Hepatocyte (in vitro differentiated cells): Measurements from ENCODE around the gene FADS3. TPM values are rescaled to one million over a fixed set of nuclear protein-coding genes. Genes with fewer than 3 reads are reported as not detected.

Source experiments
- DNase-seq: peaks from one replicate; pipeline ENCODE4 v3.0.0-alpha.2; 2016; ENCODE audit warnings: low spot score
- H2AFZ ChIP-seq: fragments of 200-600 bp; sonication (generic); 2 replicates; pipeline ENCODE4 v1.6.0; 2016; ENCODE audit warnings: antibody characterized with exemption, mild to moderate bottlenecking
- H3K27ac ChIP-seq: fragments of 200-600 bp; sonication (generic); 2 replicates; pipeline ENCODE4 v1.5.1; 2016; ENCODE audit warnings: mild to moderate bottlenecking
- H3K27me3 ChIP-seq: fragments of 200-600 bp; sonication (generic); 2 replicates; pipeline ENCODE4 v1.6.1; 2016
- H3K36me3 ChIP-seq: fragments of 200-600 bp; sonication (generic); replicated peaks from 2 replicates; pipeline ENCODE4 v1.5.1; 2016; ENCODE audit warnings: low read depth; ENCODE audit not compliant: insufficient read depth
- H3K4me1 ChIP-seq: fragments of 200-600 bp; sonication (generic); 2 replicates; pipeline ENCODE4 v1.5.1; 2016; ENCODE audit warnings: mild to moderate bottlenecking, moderate library complexity; ENCODE audit not compliant: insufficient read depth
- H3K4me2 ChIP-seq: fragments of 200-600 bp; sonication (generic); 2 replicates; pipeline ENCODE4 v1.6.0; 2016
- H3K4me3 ChIP-seq: fragments of 200-600 bp; sonication (generic); 2 replicates; pipeline ENCODE4 v1.5.1; 2016; ENCODE audit warnings: mild to moderate bottlenecking
- H3K79me2 ChIP-seq: fragments of 200-600 bp; sonication (generic); 2 replicates; pipeline ENCODE4 v1.6.0; 2017; ENCODE audit warnings: mild to moderate bottlenecking
- H3K9me2 ChIP-seq: fragments of 200-600 bp; sonication (generic); replicated peaks from 2 replicates; pipeline ENCODE4 v1.6.0; 2017; ENCODE audit warnings: mild to moderate bottlenecking; ENCODE audit not compliant: insufficient read depth
- H3K9me3 ChIP-seq: fragments of 200-600 bp; sonication (generic); 2 replicates; pipeline ENCODE4 v1.5.1; 2016; ENCODE audit warnings: low read depth, mild to moderate bottlenecking
- H4K20me1 ChIP-seq: fragments of 200-600 bp; sonication (generic); 2 replicates; pipeline ENCODE4 v1.6.0; 2016; ENCODE audit warnings: mild to moderate bottlenecking; ENCODE audit not compliant: insufficient read depth, poor library complexity, severe bottlenecking
- CTCF ChIP-seq: fragments of 200-600 bp; sonication (generic); IDR thresholded peaks from 2 replicates; pipeline ENCODE4 v1.5.1; 2016; ENCODE audit warnings: antibody characterized with exemption, mild to moderate bottlenecking; ENCODE audit not compliant: poor library complexity
- EZH2 ChIP-seq: fragments of 200-600 bp; sonication (generic); IDR thresholded peaks from 2 replicates; pipeline ENCODE4 v1.6.1; 2016; ENCODE audit warnings: antibody characterized with exemption, mild to moderate bottlenecking, borderline replicate concordance
- EZH2phosphoT487 ChIP-seq: fragments of 200-600 bp; sonication (generic); IDR thresholded peaks from one replicate; pipeline ENCODE4 v1.6.1; 2018; ENCODE audit warnings: antibody characterized with exemption, mild to moderate bottlenecking, low read depth, moderate library complexity; ENCODE audit not compliant: unreplicated experiment, severe bottlenecking
- WGBS: methylation state at CpG from one replicate; pipeline ENCODE4 v1.1.6; 2016; ENCODE audit warnings: low lambda C conversion rate; ENCODE audit errors: missing lambda C conversion rate; 5-methylcytosine and 5-hydroxymethylcytosine counted together
- polyA plus RNA-seq: library from polyadenylated mRNA; unstranded; fragments of >200 nt; fragmentation: Nextera tagmentation; extraction: Ambion mirVana; gene quantifications from 2 replicates; pipeline ENCODE4 v1.2.1, GENCODE V29; 2016
- total RNA-seq: library from RNA; depleted of rRNA; stranded (reverse); fragments of >200 nt; gene quantifications from 2 replicates; pipeline ENCODE4 v1.2.3, GENCODE V29; 2014

The FADS3 gene
- total and polyA plus RNA-seq, 2 experiments from 2014 or later, result 19.4 to 37.0 TPM

GRCh38 chr11:61833926-61834277, 57.4 kb downstream of the FADS3 start:
- H3K36me3 ChIP-seq, result no peaks in the 10 kb centered on the region
- 95% methylated on average over 12 of the region's 12 CpGs for WGBS
- no peak overlapping the region for H3K4me3 ChIP-seq
- H3K27me3 ChIP-seq, result no peaks in the 10 kb centered on the region
- peaks cover 63% of the 10 kb centered on the region for H4K20me1 ChIP-seq
- peak overlapping the region; percentile 85 for H3K27ac ChIP-seq
- H3K4me2 ChIP-seq, result no peak overlapping the region
- no peaks in the 10 kb centered on the region for H3K9me3 ChIP-seq
- TF ChIP-seq CTCF (no peak), EZH2phosphoT487 (no peak), EZH2 (no peak)
- peaks cover 32% of the 10 kb centered on the region for H3K4me1 ChIP-seq
- no peaks in the 10 kb centered on the region for H3K9me2 ChIP-seq
- H3K79me2 ChIP-seq, result peaks cover 85% of the 10 kb centered on the region
- H2AFZ ChIP-seq, result no peak overlapping the region
- DNase-seq, result no peak

- Histone ChIP-seq H3K27ac (no peak overlapping the region), H3K4me3 (no peak overlapping the region), H2AFZ (no peak overlapping the region), H4K20me1 (peaks cover 63% of the 10 kb centered on the region), H3K27me3 (no peaks in the 10 kb centered on the region), H3K79me2 (peaks cover 89% of the 10 kb centered on the region), H3K9me3 (no peaks in the 10 kb centered on the region), H3K4me2 (no peak overlapping the region), H3K36me3 (no peaks in the 10 kb centered on the region), H3K4me1 (peaks cover 32% of the 10 kb centered on the region), H3K9me2 (no peaks in the 10 kb centered on the region)
- TF ChIP-seq CTCF (no peak), EZH2phosphoT487 (no peak), EZH2 (no peak)
- WGBS, result 90% methylated on average over 11 of the region's 11 CpGs
- DNase-seq, result no peak
These were observed 57.9 kb downstream of the FADS3 start for GRCh38 chr11:61833471-61833870.

GRCh38 chr11:61832754-61833153, 58.6 kb downstream of the FADS3 start:
- peaks cover 61% of the 10 kb centered on the region for H4K20me1 ChIP-seq
- no peak overlapping the region for H3K4me3 ChIP-seq
- H3K27me3 ChIP-seq, result no peaks in the 10 kb centered on the region
- H3K27ac ChIP-seq, result no peak overlapping the region
- H3K4me2 ChIP-seq, result no peak overlapping the region
- H3K4me1 ChIP-seq, result peaks cover 32% of the 10 kb centered on the region
- 90% methylated on average over 7 of the region's 7 CpGs for WGBS
- TF ChIP-seq EZH2phosphoT487, result no peak
- no peak for TF ChIP-seq CTCF
- no peak for TF ChIP-seq EZH2
- no peaks in the 10 kb centered on the region for H3K9me3 ChIP-seq
- H3K9me2 ChIP-seq, result no peaks in the 10 kb centered on the region
- DNase-seq, result no peak
- H3K79me2 ChIP-seq, result peaks cover 91% of the 10 kb centered on the region
- no peaks in the 10 kb centered on the region for H3K36me3 ChIP-seq
- H2AFZ ChIP-seq, result no peak overlapping the region

GRCh38 chr11:61832207-61832606, 59.1 kb downstream of the FADS3 start:
- no peak for DNase-seq
- H3K9me2 ChIP-seq, result no peaks in the 10 kb centered on the region
- H3K4me1 ChIP-seq, result peaks cover 32% of the 10 kb centered on the region
- no peak overlapping the region for H3K27ac ChIP-seq
- no peak overlapping the region for H3K4me3 ChIP-seq
- H3K9me3 ChIP-seq, result no peaks in the 10 kb centered on the region
- no peaks in the 10 kb centered on the region for H3K27me3 ChIP-seq
- peak overlapping the region; percentile 93 for H3K4me2 ChIP-seq
- H3K36me3 ChIP-seq, result no peaks in the 10 kb centered on the region
- no peak overlapping the region for H2AFZ ChIP-seq
- WGBS, result 94% methylated on average over 4 of the region's 4 CpGs
- peaks cover 87% of the 10 kb centered on the region for H3K79me2 ChIP-seq
- peaks cover 57% of the 10 kb centered on the region for H4K20me1 ChIP-seq
- TF ChIP-seq EZH2 (no peak), CTCF (no peak), EZH2phosphoT487 (no peak)
